HG03520 (cell line): ENCODE results near the gene CATSPER1.

Experiments
- ATAC-seq: cut with Tn5 transposase; IDR thresholded peaks from one replicate; pipeline ENCODE4 v1.9.1; 2021; ENCODE audit warnings: mild to moderate bottlenecking, moderate library complexity; ENCODE audit not compliant: unreplicated experiment

The CATSPER1 gene

GRCh38 chr11:65973439-65974110 is 52.7 kb downstream of the CATSPER1 start:
- ATAC-seq, result no peak

- ATAC-seq, result no peak
These were observed 54.2 kb downstream of the CATSPER1 start for GRCh38 chr11:65972116-65972515.

GRCh38 chr11:65968600-65969482 is 57.4 kb downstream of the CATSPER1 start:
- ATAC-seq, result no peak

GRCh38 chr11:65967329-65967934 is 58.8 kb downstream of the CATSPER1 start:
- no peak for ATAC-seq
